Progenitor cell of endocrine pancreas (in vitro differentiated cells): ENCODE data around the gene NCS1. TPM values are rescaled to one million over a fixed set of nuclear protein-coding genes. Genes with fewer than 3 reads are reported as not detected.

Experiments used
- DNase-seq: peaks from one replicate; pipeline ENCODE4 v3.0.0; 2021; ENCODE audit warnings: low spot score; ENCODE audit not compliant: unreplicated experiment
- H3K27ac Mint-ChIP-seq: 2 replicates; pipeline ENCODE4 v1.8.0; 2021; ENCODE audit warnings: mild to moderate bottlenecking, moderate library complexity, mixed read lengths
- H3K27me3 Mint-ChIP-seq: 2 replicates; pipeline ENCODE4 v1.8.0; 2021; ENCODE audit warnings: mixed read lengths
- H3K36me3 Mint-ChIP-seq: 2 replicates; pipeline ENCODE4 v1.8.0; 2022; ENCODE audit warnings: mixed read lengths; ENCODE audit not compliant: insufficient read depth
- H3K4me1 Mint-ChIP-seq: 2 replicates; pipeline ENCODE4 v1.8.0; 2021; ENCODE audit warnings: low read depth, mixed read lengths
- H3K4me3 Mint-ChIP-seq: 2 replicates; pipeline ENCODE4 v1.8.0; 2021; ENCODE audit warnings: low read depth, mild to moderate bottlenecking, moderate library complexity, mixed read lengths
- H3K9me3 Mint-ChIP-seq: 2 replicates; pipeline ENCODE4 v1.8.0; 2021; ENCODE audit warnings: low read depth, mixed read lengths
- total RNA-seq: library from RNA; stranded (reverse); gene quantifications from 2 replicates; pipeline ENCODE4 v1.2.1, GENCODE V29; 2021
- TF ChIP-seq, protein P1 (sequence below): fragments of 200-600 bp; sonication (generic); IDR thresholded peaks from one replicate; pipeline ENCODE4 v1.5.0; 2021; ENCODE audit warnings: antibody characterized with exemption, mild to moderate bottlenecking; ENCODE audit not compliant: unreplicated experiment

The NCS1 gene
- total RNA-seq, 1 donor from 2014 or later = 29.0 TPM

DNA sequence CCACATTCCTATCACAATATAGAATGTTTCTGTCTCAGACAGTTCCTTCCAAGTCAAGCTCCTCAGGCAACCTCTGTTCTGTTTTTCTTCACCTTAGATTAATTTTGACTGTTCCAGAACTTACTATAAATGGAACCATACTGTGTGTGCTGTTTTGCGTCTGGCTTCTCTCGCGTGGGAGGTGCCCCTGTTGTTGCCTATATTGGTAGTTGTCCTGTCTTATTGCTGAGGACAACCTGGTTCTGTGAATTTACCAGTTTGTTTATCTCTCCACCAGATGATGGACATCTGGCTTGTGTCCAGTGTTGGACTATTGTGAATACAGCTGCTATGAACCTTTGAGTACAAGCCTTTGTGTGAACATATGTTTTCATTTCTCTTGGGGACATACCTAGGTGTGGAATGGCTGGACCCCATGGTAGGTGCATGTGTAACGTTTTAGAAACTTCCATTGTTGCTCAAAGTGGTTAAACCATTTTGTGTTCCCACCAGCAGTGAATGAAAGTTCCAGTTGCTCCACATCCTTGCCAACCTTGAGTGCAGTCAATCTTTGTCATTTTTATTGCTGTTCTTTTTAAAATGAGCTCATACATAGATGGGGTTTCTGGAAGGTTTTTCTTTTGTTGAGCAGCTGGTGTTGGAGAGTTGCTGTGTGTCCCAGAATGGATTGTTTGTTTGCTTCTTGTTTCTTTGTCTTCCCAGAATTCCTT lies 111.5 kb downstream of the NCS1 start:
- Mint-ChIP-seq H3K27me3 (peaks cover 39% of the 10 kb centered on the region), H3K4me3 (no peak overlapping the region), H3K9me3 (no peaks in the 10 kb centered on the region), H3K27ac (no peak overlapping the region), H3K4me1 (peaks cover 4% of the 10 kb centered on the region), H3K36me3 (no peaks in the 10 kb centered on the region)
- TF ChIP-seq, protein P1, sequence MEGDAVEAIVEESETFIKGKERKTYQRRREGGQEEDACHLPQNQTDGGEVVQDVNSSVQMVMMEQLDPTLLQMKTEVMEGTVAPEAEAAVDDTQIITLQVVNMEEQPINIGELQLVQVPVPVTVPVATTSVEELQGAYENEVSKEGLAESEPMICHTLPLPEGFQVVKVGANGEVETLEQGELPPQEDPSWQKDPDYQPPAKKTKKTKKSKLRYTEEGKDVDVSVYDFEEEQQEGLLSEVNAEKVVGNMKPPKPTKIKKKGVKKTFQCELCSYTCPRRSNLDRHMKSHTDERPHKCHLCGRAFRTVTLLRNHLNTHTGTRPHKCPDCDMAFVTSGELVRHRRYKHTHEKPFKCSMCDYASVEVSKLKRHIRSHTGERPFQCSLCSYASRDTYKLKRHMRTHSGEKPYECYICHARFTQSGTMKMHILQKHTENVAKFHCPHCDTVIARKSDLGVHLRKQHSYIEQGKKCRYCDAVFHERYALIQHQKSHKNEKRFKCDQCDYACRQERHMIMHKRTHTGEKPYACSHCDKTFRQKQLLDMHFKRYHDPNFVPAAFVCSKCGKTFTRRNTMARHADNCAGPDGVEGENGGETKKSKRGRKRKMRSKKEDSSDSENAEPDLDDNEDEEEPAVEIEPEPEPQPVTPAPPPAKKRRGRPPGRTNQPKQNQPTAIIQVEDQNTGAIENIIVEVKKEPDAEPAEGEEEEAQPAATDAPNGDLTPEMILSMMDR = no peak
- DNase-seq = no peak

DNA sequence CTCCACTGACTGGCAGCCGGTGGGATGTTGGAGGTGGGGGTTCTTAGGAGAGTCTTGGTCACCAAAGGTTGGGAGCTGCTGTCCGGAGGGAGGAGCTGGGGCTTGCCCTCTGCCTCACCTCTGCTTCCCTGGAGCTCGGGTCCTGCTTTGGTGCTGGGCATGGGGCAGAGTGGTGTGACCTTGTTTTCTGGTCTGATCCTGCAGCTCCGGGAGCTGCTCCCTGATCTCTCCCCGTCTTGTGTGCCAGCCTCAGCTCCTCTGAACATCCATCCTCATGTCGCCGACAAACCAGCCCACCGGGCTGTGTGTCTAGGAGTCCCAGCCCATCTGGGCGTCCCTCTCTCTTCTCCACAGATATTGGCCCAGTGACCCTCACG lies 112.0 kb downstream of the NCS1 start:
- Mint-ChIP-seq H3K9me3 (no peaks in the 10 kb centered on the region), H3K27me3 (peaks cover 43% of the 10 kb centered on the region), H3K4me1 (peaks cover 4% of the 10 kb centered on the region), H3K27ac (no peak overlapping the region), H3K36me3 (no peaks in the 10 kb centered on the region), H3K4me3 (no peak overlapping the region)
- TF ChIP-seq, protein P1 = no peak
- no peak for DNase-seq

GRCh38 chr9:130284690-130285089 lies 112.5 kb downstream of the NCS1 start:
- Mint-ChIP-seq H3K4me3 (no peak overlapping the region), H3K27ac (no peak overlapping the region), H3K27me3 (peaks cover 43% of the 10 kb centered on the region), H3K9me3 (no peaks in the 10 kb centered on the region), H3K4me1 (peaks cover 4% of the 10 kb centered on the region), H3K36me3 (no peaks in the 10 kb centered on the region)
- no peak for DNase-seq
- TF ChIP-seq, protein P1 = no peak

DNA sequence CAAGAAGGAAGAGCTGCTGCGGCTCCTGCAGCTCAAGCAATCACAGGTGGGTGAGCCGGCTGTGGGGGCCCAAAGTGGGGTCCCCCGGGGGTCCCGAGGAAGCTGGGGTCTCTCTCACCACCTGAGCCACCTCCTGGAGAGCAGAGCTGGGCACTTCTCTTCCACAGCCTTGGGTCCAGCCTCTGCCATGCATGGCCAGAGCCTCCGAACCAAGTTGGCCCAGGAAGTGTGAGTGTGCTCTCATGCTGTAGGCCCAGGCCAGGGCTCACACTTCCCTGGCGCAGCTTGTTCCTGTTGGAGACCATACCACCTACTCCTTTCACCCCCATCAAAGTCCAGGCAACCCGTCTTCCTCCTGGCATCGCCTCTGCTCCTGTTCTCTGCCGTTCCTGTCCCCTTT lies 113.1 kb downstream of the NCS1 start:
- Mint-ChIP-seq H3K36me3 (no peaks in the 10 kb centered on the region), H3K4me1 (peaks cover 4% of the 10 kb centered on the region), H3K4me3 (no peak overlapping the region), H3K27ac (no peak overlapping the region), H3K27me3 (peaks cover 48% of the 10 kb centered on the region), H3K9me3 (no peaks in the 10 kb centered on the region)
- TF ChIP-seq, protein P1 = no peak
- no peak for DNase-seq

- no peak overlapping the region for H3K27ac Mint-ChIP-seq
- H3K4me1 Mint-ChIP-seq = peaks cover 4% of the 10 kb centered on the region
Observed at GRCh38 chr9:130286072-130286770, 114.0 kb downstream of the NCS1 start.

More at GRCh38 chr9:130286072-130286770, 114.0 kb downstream of the NCS1 start:
- H3K27me3 Mint-ChIP-seq = peaks cover 50% of the 10 kb centered on the region
- H3K36me3 Mint-ChIP-seq = no peaks in the 10 kb centered on the region
- TF ChIP-seq, protein P1 = no peak
- H3K9me3 Mint-ChIP-seq = no peaks in the 10 kb centered on the region
- no peak for DNase-seq
- no peak overlapping the region for H3K4me3 Mint-ChIP-seq

Other genes with a start within 250 kb of the NCS1 start
- gene FNBP1, start 129.2 kb upstream of the NCS1 start, total RNA-seq = 38.9 and 44.1 TPM in 2 replicates
- 46.7 and 48.7 TPM in 2 replicates for gene GPR107, start 118.5 kb upstream of the NCS1 start, total RNA-seq
- gene HMCN2, start 93.4 kb downstream of the NCS1 start, total RNA-seq = 0.26 and 0.31 TPM in 2 replicates